Measurements from ENCODE around the gene CMTM6. TPM values are rescaled to one million over a fixed set of nuclear protein-coding genes. Genes with fewer than 3 reads are reported as not detected.
"Not testable (repeated sequence)": the region's sequence is repeated elsewhere in the genome, so short reads cannot be mapped to it uniquely, and the experiment has no call there.

The CMTM6 gene
- total and polyA plus RNA-seq, 2 of the 8 experiments (the other 6 are each of a cell fraction or from before 2014, with no cell fraction given): 24.0 to 51.5 TPM

GRCh38 chr3:32462191-32462986, 40.3 kb downstream of the CMTM6 start:
- not testable (repeated sequence) for H3K79me2 ChIP-seq (ENCODE audit: control insufficient read depth in 1 of 2, insufficient read depth in 2 of 2, low read length in 2 of 2); H3K23ac ChIP-seq (ENCODE audit: insufficient read length); H3K4ac ChIP-seq (replicated peaks; ENCODE audit: insufficient read length, low read depth, low read length); H4K91ac ChIP-seq (replicated peaks; ENCODE audit: insufficient read length, low read length); H3K36me3 ChIP-seq (ENCODE audit: control insufficient read depth in 2 of 4, insufficient read depth in 4 of 4, low read length in 3 of 4); H3K23me2 ChIP-seq (ENCODE audit: low read depth, low read length); H4K5ac ChIP-seq (ENCODE audit: insufficient read length, low read depth, low read length); FAIRE-seq; H3K4me2 ChIP-seq (ENCODE audit: insufficient read depth in 1 of 2, low read depth in 2 of 2, low read length in 2 of 2); H3K14ac ChIP-seq (ENCODE audit: insufficient read length); H3K9me3 ChIP-seq (ENCODE audit: insufficient read depth in 2 of 2, low read depth in 1 of 2, low read length in 1 of 2); H3K18ac ChIP-seq (ENCODE audit: extremely low read depth, low read length); H2AK5ac ChIP-seq (ENCODE audit: low read depth, low read length); H3K27me3 ChIP-seq (replicated peaks in 1 of 4; ENCODE audit: control insufficient read depth in 3 of 4, extremely low read depth in 1 of 4, insufficient read depth in 3 of 4, low read length in 3 of 4); H2BK120ac ChIP-seq (replicated peaks; ENCODE audit: low read depth, low read length); H3K56ac ChIP-seq (replicated peaks; ENCODE audit: insufficient read length, low read depth, low read length); H2BK5ac ChIP-seq (ENCODE audit: low read depth, low read length); H3K4me3 ChIP-seq (ENCODE audit: extremely low read depth in 1 of 4, insufficient read depth in 2 of 4, low read depth in 3 of 4, low read length in 4 of 4); H3K9ac ChIP-seq (replicated peaks in 1 of 4; ENCODE audit: extremely low read depth in 1 of 4, low read depth in 3 of 4, low read length in 3 of 4); H2BK15ac ChIP-seq (ENCODE audit: low read length); H2BK20ac ChIP-seq (ENCODE audit: low read length); H3K79me1 ChIP-seq (ENCODE audit: low read depth, low read length); H4K20me1 ChIP-seq (replicated peaks in 1 of 2; ENCODE audit: control insufficient read depth in 1 of 2, insufficient read depth in 2 of 2, low read length in 2 of 2); H2AFZ ChIP-seq (ENCODE audit: low read length); H4K8ac ChIP-seq (ENCODE audit: extremely low read depth, insufficient read depth, low read length)
- Histone ChIP-seq H3K27ac (ENCODE audit: low read depth, low read length) (0 out of 2 replicates have a peak overlapping the region, but pooled peaks have one; percentile 36), H2BK12ac (ENCODE audit: low read depth, low read length) (0 out of 2 replicates have a peak overlapping the region, but pooled peaks have one; percentile 39), H3K4me1 (replicated peaks in 1 of 4; ENCODE audit: control insufficient read depth in 3 of 4, insufficient read depth in 4 of 4, low read length in 3 of 4) (peaks cover 11 to 18% (median 13%) of the 10 kb centered on the region in 4 experiments)
- 69% methylated on average over 6 of the region's 9 CpGs; no CpG with 5 or more reads in 1 of the 2 experiments for WGBS, 2 experiments (ENCODE audit: extremely low coverage in 1 of 2, insufficient coverage in 1 of 2, insufficient read length in 1 of 2, insufficient replicate concordance in 2 of 2, low coverage in 1 of 2, low lambda C conversion rate in 2 of 2, missing lambda C conversion rate in 1 of 2)
- POLR2A ChIA-PET (ENCODE audit: partially characterized antibody): interaction anchor here (1.3 to 1.4 kb wide), 2 partner anchors 40 to 42 kb away, joined by 3 read pairs; partner anchors contain the start of gene CMTM6
- peak in 1 of 2 experiments; percentile 41 for DNase-seq (ENCODE audit: low read depth in 1 of 2, low spot score in 2 of 2)
- CTCF ChIA-PET (ENCODE audit: partially characterized antibody): interaction anchor here (0.6 to 2.1 kb wide), 6 partner anchors 35 to 563 kb away, joined by 3 to 7 read pairs (median 3); no protein-coding TSS in a partner anchor

Measured in H1 (cell line).